Right hindlimb (tissue), 1 donor: ENCODE measurements around the gene STX8.
A peak's percentile ranks its signal among the peaks of the same experiment; 100 is the strongest.
"Not testable (repeated sequence)": the region's sequence is repeated elsewhere in the genome, so short reads cannot be mapped to it uniquely, and the experiment has no call there.

ENCODE experiments used
- DNase-seq: peaks from one replicate; pipeline ENCODE4 v3.0.0-alpha.2; 2018

The STX8 gene

DNA sequence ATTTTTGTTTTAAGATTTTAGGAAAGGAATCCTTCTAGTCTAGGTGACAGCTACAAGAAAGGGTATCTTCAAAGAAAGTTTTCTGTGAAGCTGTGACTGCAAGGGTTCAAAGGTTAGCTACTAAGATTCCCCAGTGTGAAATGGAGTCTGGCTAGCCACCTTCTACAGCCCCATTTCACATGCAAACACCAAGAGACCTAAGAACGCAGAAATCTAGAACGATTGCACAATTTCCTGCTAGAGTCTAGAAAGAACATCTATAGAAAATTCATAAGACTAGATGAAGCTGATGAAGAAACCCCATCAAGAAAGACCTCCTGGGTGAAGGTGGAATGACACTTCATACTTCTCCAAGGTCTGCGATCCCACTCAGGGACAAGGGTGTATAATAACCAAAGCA lies 77.1 kb downstream of the STX8 start:
- DNase-seq: no peak

DNA sequence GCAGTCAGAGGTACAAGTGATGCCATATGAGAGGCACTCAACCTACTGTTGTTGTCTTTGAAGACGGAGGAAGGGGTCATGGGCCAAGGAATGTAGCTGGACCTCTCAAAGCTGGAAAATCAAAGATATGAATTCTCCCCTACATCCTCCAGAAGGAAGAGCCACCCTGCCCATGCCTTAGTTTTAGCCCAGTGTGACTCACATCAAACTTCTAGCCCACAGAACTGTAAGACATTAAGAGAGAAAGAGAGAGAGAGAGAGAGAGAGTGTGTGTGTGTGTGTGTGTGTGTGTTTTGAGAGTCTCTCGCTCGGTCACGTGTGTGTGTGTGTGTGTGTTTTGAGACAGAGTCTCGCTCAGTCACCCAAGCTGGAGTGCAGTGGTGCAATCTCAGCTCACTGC lies 87.1 kb downstream of the STX8 start:
- no peak for DNase-seq

DNA sequence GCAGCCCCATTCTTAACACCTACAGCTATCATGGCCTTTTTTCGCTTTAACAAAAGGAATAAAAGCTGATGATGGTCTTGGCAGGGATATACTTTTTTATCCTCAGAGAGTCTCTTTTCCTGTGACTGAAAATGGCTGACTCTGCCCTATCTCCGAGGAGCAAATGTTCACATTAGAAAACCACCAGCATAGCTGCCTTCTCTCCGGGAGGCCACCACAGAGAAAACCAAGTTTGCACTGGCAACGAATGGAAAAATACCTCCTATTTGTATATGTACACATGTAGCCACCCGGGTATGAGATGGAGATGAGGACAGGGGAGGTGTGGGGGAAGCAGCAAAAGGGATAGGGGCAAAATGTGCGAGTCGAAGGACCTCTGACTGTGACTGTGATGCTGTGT lies 88.2 kb downstream of the STX8 start:
- DNase-seq: no peak

DNA sequence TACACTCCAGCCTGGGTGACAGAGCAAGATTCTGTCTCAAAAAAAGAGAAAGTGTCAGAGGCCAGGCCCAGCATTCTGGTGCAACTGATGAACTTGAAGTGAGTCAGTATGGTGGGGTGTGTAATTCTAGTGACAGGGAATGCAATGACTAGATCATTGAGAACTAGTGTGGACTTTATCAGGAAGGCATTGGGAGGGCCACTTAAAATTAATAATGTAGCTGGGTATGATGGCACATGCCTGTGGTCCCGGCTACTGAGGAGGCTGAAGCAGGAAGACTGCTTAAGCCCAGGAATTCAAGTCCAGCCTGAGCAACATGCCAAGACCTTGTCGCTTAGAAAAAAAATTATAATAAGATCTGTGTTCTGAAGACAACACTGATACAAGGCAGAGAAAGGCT lies 90.8 kb downstream of the STX8 start:
- DNase-seq: no peak

DNA sequence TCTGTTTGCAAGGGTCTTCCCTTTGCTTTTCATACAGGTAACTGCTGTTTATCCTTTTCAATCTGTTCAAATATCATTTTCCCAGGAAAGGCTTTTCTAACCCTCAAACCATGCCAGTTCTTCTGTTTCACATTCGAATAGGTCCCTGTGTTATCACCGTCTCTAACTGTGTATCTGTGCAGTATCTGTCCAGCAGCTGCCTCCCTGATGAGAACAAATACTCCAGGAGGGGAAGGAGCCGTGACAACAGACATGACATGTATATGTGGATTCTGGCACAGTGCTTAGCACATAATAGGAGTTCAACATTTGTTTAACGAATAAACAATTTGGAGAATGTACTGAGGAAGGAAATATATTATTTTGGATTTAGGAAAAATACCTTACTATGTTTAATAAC lies 95.7 kb downstream of the STX8 start:
- DNase-seq: no peak

DNA sequence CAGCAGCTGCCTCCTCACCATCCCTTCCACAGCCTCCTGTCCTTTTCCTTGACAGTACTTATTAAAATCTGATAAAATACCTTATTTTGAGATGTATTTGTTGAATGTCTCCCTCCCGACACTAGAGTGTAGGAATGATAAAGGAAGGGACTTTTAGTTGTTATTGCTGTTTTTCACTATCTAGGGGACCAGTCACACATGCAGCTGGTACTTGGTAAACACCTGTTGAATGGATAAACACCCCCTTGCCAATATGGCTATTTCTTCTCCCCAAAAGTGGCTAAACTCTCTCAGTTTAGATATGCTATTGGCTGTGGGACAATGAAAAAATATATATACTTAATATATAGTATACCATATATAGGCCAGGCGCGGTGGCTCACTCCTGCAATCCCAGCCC lies 96.7 kb downstream of the STX8 start:
- no peak for DNase-seq

DNA sequence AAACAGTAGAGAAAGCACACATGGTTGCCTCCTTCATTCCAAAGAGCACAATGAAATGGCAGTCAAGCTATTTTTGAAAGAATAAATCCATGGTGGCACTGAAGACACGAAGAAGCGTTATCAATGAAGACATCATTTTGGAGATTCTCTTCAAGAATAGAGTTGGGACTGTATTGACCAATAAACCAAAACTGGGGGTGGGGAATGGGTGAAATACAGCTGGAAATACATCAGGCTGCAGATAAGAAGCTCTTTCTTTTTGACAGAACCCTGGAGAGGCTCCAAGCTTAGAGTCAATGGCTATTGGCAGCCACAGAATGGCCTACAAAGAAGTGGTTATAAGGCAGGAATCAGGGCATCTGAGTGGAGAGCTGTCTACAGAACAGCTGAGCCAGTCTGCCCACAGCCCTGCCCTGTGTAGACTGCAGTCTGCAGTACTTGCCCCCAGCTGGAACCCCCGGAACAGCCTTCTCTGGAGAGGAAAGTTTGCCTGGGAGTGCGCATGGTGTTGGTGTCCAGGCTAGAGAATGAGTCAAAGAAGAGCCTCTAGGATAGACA lies 100.4 kb downstream of the STX8 start:
- no peak for DNase-seq

DNA sequence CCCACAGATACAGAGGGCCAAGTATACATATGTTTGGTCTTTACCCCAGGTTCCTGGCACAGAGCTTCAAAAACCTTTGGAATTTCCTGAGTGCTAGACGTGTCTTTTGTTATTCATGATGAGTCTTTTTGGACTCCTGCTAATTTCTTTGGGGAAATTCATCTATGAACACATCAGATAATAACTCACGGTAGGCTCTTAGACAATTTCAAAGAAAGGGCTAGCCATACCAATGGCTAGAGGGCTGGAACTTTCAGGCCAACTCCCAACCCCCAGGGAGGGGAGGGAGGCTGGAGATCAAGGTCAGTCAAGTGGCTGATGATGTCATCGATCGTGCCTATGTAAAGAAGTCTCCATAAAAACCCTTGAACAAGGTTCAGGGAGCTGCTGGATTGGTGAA lies 101.9 kb downstream of the STX8 start:
- DNase-seq: no peak

DNA sequence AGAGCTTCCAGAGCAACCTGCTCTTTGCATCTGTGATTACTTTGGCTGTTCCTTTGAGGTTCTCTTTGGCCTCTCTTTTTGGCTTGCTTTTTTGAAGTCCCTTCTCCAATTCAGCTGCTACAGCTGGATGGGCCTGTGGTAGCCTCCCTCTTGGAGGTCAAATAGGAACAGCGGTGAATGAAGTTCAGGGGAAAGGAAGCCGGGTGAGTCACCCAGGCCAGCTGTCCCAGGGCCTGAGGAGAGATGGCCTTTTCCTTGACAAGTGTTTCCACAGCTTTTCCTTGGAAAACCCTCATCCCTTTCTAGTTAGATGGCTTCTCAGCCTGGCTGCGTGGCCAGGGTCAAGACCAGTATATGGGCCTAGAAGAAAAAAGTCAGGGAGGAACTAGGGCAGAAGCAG lies 103.1 kb downstream of the STX8 start:
- no peak for DNase-seq

DNA sequence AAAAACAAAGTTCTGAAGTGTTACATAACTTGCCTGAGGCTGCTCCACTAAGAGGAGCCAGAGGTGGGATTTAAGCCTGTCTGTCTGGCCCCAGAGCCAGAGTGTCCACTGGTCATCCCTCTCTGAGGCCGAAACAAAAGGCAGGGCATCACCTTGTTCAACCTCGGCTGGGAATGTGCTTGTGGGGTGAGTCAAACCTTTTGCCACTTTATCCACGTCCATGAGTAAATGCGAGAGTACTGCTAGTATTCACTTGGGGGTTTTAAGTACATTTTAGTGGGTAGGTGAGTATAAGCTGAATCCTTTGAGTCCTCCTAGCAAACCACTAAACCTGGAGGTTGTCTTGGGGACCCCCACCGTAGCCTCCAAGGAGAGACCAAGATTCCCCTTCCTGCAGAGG lies 103.5 kb downstream of the STX8 start:
- no peak for DNase-seq

DNA sequence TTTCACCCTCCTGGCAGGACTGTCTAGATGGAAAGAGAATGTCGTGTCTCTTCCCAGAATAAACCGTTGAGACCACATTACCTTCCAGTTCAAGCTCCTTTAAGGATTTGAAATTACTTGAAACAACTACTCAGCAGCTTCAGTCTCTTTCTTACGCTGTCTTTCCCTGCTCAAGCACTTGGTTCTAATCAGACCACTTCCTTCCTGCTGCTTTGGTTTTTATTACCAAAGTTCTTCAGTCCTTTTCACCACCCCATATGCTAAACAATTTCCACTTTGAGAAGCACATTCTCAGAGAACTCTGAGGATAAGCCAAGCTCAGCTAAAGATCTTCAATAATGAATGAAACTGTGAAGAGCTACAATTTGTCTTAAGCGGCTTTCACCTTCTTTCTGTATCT lies 105.4 kb downstream of the STX8 start:
- no peak for DNase-seq

DNA sequence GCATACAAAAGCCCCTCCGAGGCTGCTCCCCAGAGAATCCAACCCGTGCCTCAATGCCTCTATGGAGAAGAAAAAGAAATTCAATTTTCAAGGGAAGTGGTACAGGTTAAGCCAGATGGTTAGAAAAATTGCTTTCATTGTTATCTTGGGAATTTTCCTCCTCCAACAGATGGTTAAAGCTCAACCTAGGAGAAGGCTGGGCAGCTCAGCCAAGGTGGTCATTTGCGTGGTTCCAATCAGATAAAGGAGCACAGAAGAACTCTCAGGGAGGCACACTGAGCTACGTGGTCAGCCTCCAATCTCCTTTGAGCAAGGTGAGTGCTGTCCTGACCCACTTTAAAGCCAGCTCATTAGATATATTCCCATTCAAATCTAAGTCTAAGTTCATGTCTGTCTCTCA lies 106.7 kb downstream of the STX8 start:
- DNase-seq: no peak

DNA sequence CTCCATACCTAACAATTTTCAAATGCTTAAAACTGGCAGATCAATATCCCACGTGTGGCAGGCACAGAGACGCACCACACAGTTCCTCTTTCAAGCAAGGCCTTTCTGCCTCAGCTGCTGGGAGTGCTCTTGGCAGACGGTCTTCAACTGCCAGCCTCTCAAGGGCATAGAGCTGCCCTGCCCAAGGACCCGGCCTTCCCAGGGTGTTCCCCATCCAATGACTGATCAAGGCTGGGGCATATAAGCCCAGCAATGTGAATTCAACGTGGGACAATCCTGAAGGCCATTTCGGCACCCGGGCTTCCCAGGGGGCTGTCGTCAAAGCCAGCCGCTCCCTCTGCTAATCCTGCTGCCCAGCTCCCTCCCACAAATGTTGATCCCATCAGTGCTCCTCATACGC lies 107.1 kb downstream of the STX8 start:
- no peak for DNase-seq

DNA sequence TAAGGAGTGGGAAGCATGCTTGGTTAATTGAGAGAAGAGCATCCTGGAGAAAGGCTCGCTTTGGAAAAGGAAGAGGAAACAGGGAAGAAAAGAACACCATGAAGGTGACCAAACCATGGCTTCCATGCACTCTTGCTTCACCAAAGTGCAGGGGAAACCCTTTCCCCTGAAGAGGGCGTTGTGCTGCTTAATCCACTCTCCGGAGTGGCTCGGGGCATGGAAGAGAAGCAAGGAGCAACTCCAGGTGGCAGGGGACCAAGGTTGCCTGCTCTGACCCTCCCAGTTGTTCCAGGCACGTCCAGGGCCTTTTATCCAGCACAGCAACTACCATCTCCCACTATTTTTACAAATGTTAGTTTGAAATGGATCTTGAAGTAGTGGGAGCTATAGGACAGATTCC lies 108.1 kb downstream of the STX8 start:
- DNase-seq: no peak

DNA sequence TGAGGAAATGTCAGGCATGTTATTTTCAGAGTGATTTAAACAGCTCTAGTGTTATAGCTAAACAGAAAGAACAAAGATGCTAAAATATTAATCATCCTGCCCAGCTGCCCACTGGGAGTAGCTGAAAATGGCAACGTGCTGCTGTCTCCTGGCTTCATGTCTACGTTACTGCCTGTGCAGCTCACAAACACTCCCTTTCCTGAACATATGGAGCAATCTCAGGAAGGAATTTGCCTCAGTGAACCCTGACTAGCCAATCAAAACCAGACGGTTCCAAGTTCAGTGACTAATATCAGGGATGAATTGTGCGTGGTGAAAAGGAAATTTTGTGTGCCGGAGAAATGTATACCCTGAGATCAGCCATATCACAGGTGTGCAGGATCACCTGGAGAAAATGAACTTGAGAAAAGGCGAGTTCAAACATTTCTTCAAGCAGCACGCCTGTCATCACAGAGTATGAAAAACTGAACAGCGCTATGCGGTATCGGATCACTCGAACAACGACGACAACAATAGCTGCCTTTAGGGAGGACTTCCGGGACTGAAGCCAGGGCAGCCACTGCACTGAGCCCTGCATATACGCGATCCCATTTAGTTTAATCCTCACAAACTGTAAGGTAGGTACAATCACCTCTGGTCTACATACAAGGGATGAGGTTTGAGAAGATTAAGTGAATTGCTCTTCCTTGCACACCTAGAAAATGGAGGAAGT lies 110.3 kb downstream of the STX8 start:
- no peak for DNase-seq

DNA sequence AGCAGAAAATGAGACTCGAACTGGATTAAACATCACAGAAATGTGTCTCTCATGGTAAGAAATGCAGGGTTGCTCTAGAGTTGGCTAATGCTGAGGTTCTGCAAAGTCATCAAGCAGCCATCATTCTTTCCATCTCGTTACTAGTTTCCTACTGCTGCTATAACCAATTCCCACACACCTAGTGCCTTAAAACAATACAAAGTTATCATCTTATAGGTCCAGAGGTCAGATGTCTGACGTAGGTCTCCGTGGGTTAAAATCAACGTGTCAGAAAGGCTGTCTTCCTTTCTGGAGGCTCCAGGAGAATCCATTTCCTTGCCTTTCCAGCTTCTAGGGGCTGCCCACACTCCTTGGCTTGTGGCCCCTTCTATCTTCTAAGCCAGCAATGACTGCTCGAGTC lies 118.6 kb downstream of the STX8 start:
- no peak for DNase-seq

DNA sequence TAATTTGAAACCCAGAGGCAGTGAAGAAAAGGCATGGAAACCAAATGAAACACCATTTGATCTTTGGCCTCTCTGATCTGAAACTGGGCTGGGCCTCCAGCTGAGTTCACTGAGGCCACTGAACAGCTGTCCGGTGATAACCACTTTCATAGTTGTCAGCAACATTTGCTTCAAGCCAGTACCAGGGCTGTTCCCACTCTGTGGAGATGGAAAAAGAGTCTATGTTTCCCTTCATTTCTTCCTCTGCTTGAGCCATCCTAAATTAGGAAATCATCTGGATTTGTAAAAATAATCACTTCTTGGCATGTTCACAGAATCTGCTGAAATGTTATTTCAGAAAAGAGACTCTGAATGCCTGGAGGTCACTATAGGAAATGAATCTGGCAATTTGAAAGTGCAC lies 119.3 kb downstream of the STX8 start:
- peak; percentile 37 for DNase-seq

DNA sequence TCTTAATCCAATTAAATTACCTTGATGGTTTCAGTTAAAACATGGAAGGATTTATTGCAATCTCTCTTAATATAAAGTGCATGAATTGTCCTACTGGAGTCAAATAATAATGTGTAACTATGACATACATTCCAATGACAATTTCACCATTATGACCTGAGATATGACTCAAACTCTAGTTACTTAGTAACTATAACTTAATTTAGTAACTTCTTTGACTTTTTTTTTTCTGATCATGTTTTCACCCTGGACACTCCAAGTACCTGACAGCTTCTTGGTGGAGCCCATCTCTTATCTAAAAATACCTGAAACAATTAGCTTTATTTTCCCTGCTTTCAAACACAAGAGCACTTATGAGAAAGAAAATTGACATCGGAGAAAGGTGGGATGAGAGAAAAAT lies 123.7 kb downstream of the STX8 start:
- no peak for DNase-seq

DNA sequence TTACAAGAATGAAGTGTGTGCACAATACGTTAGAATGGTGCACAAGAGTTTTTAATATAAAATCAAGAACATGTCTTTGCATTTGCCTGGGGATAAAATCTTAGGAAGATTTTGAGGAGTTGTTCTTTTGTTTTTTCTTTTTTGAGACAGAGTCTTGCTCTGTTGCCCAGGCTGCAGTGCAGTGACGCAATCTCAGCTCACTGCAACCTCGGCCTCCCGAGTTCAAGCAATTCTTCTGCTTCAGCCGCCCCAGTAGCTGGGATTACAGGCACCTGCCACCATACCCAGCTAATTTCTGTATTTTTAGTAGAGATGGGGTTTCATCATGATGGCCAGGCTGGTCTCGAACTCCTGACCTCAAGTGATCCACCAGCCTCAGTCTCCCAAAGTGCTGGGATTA lies 128.3 kb downstream of the STX8 start:
- DNase-seq: not testable (repeated sequence)

DNA sequence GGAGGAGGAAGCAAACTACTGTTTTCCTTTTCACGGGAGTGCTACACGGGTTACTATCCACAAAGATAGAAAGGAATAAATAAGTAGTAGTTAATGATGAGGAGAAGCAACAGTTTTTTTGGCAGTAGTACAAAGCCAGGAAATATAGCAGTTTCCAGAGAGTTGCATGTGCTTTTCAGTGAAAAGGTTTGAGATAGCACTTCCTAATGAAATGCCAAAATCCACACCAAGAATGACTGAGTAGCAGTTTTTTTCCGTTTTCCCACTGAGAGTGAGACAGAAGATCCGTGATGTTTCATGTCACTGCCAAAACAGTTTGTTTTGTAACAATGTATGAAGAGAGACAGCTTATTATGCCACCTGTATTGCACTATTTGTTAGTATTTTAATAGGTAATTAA lies 129.1 kb downstream of the STX8 start:
- DNase-seq: no peak

DNA sequence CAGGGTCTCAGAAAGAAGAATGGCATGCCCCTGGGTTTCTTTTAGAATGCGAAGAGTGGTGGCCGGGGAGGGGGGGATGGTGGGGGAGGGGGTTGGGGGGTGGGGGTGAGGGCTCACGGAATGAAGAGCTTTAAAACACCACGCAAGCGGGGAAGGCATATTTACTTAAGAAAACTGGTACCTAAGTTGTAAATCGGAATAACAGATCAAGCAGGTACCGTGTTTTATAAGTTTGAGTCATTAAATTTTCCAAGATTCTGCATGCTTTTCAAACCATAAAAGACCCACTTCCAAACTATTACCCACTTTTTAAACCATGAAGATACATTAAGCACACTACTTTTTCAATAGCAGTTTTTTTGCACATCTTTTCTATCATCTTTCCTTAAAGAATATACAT lies 130.2 kb downstream of the STX8 start:
- no peak for DNase-seq

DNA sequence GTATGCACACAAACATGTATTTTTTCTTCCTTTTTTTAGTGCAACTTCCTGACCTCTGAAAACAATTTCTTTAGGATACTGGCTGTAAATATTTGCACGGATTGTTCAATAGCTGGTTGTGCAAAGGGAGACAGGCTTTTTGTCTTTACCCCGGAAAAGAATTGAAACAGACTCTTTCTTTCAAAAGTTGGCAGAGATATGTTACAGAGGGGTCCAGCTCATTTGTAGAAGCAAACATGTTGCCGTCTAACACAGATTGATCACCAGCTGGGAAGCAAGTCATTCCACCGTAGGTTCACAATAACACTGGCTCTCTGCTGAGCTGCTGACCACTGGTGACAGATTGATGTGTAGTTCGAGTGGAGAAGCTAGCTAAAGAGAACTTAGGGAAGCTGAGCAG lies 130.9 kb downstream of the STX8 start:
- DNase-seq: no peak

DNA sequence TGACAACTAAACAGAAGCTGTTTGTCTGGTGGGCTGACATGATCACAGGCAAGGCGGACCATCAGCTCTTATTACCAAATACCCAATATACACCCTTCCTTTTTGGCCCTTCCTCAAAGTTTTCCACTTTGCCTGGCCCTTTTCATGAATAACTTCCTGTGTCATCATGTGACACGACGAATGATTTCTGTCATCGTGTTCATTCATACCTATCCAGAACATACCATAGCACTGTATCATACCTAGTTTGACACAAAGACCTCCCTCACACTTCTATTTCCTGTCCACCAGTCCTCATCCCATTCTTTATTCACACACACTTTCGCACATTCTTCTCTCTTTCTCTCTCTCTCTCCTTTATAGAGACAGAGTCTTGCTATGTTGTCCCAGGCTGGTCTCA lies 131.8 kb downstream of the STX8 start:
- no peak for DNase-seq

DNA sequence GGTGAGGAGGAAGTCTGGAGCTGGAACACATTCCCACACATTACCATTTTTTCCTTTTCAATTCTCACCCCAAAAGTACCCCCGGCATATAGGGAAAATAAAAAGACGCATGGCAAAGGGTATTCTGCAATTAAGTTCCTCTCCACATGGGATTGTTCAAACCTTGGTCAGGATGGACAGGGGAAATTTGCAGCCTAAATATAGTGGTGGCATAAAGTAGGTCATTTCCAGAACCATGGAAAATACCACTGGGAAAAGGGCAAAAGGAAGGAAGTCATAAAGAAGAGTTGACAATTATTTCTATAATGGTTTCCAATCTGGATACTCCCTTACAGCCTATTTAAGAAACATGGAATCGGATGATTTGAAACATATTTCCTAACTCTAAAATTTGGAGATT lies 135.8 kb downstream of the STX8 start:
- DNase-seq: no peak

DNA sequence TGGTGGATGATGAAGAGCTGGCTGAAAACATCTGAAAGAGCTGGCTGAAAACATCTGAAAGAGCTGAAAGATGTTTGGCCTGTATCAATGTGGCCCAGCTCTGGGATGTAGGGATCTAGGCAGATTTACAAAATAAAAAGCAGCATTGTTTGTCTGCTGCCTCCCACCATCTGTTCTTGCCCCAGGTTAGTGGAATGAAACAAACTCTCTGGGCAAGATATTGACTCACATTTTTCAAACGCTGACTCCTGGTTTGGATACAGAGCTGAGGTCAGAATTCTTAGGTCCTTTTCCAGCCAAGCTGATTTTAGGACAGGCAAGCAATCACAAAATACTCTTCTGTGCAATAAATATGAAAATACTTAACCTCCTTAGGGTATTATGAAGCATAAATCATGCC lies 139.0 kb downstream of the STX8 start:
- no peak for DNase-seq
